Lower leg skin (tissue), 4 donors: ENCODE measurements around the gene GNG7. TPM values are rescaled to one million over a fixed set of nuclear protein-coding genes. Genes with fewer than 3 reads are reported as not detected.
A peak's percentile ranks its signal among the peaks of the same experiment; 100 is the strongest.
"Not testable (repeated sequence)": the region's sequence is repeated elsewhere in the genome, so short reads cannot be mapped to it uniquely, and the experiment has no call there.

ENCODE experiments used
- DNase-seq, 2 donors: peaks; one replicate each; pipeline ENCODE4 v3.0.0-alpha.2; 2019; ENCODE audit warnings: low spot score in 2 of 2
- H3K4me3 ChIP-seq: fragments of 200-600 bp; sonication (generic); 2 replicates; pipeline ENCODE4 v1.5.1; 2017; ENCODE audit warnings: mild to moderate bottlenecking, low read depth; ENCODE audit not compliant: poor library complexity, severe bottlenecking
- CTCF ChIP-seq, 3 donors: fragments of 450-650 bp; IDR thresholded peaks; one replicate each; pipeline ENCODE4 v1.5.1; 2016; ENCODE audit warnings: antibody characterized with exemption in 3 of 3, mild to moderate bottlenecking in 3 of 3, moderate library complexity in 2 of 3
- POLR2A ChIP-seq, 2 donors: fragments of 450-650 bp; IDR thresholded peaks; one replicate each; pipeline ENCODE4 v1.6.1; 2016 to 2017; ENCODE audit warnings: antibody characterized with exemption in 2 of 2, mild to moderate bottlenecking in 1 of 2, moderate library complexity in 1 of 2
- WGBS, 2 donors: methylation state at CpG; one replicate each; pipeline ENCODE4 v1.1.5; 2018; 5-methylcytosine and 5-hydroxymethylcytosine counted together
- intact Hi-C: fragments of 100-400 bp; cut with DNase I; formaldehyde crosslinking; loops from one replicate; pipeline ENCODE4 v1.15.0; 2023; ENCODE audit warnings: low total_unique reads
- total RNA-seq, 4 donors: library from RNA; depleted of rRNA; stranded (reverse); fragments of >200 nt; gene quantifications; one replicate each; pipeline ENCODE4 v1.1.0, GENCODE V29; 2016

GNG7 gene
- total RNA-seq, 4 donors from 2014 or later: 0.59 to 3.4 (median 2.4) TPM

GRCh38 chr19:2474232-2475017, 228.1 kb downstream of the GNG7 start:
- no peak overlapping the region for H3K4me3 ChIP-seq
- DNase-seq: peak; percentile 75 to 97
- peak in 1 of 3 donors; percentile 92 for TF ChIP-seq CTCF (IDR thresholded peaks at IDR 0.05)
- TF ChIP-seq POLR2A (IDR thresholded peaks at IDR 0.05): no peak
- intact Hi-C loops: loop anchor here (2.0 to 5.0 kb wide), 2 partner anchors 68 to 136 kb away; no protein-coding TSS in a partner anchor
- WGBS, 2 donors: 10% methylated on average over 45 to 52 of the region's 60 CpGs

GRCh38 chr19:2469915-2470200, 232.6 kb downstream of the GNG7 start:
- H3K4me3 ChIP-seq, intact Hi-C loops, DNase-seq: not testable (repeated sequence)
- WGBS, 2 donors: 88 to 90% methylated on average over 8 of the region's 8 CpGs

GRCh38 chr19:2469102-2469914, 233.2 kb downstream of the GNG7 start:
- DNase-seq: no peak
- intact Hi-C loops: no loop called here

GRCh38 chr19:2468596-2468995, 233.9 kb downstream of the GNG7 start:
- intact Hi-C loops: no loop called here
- no peak for DNase-seq
- 79 to 82% methylated on average over 12 of the region's 12 CpGs for WGBS, 2 donors
- H3K4me3 ChIP-seq: no peak overlapping the region
- no peak for TF ChIP-seq CTCF (IDR thresholded peaks at IDR 0.05)
- TF ChIP-seq POLR2A (IDR thresholded peaks at IDR 0.05): no peak

More at GRCh38 chr19:2469102-2469914, 233.2 kb downstream of the GNG7 start:
- H3K4me3 ChIP-seq: no peak overlapping the region
- TF ChIP-seq CTCF (IDR thresholded peaks at IDR 0.05) (peak in 1 of 3 donors; percentile 15), POLR2A (IDR thresholded peaks at IDR 0.05) (no peak)
- WGBS, 2 donors: 42 to 47% methylated on average over 23 of the region's 23 CpGs

GRCh38 chr19:2464389-2464788, 238.1 kb downstream of the GNG7 start:
- intact Hi-C loops: no loop called here
- 81% methylated on average over 5 of the region's 5 CpGs for WGBS, 2 donors

GRCh38 chr19:2463694-2464093, 238.8 kb downstream of the GNG7 start:
- intact Hi-C loops, DNase-seq, H3K4me3 ChIP-seq: not testable (repeated sequence)
- WGBS, 2 donors: 95 to 97% methylated on average over 5 of the region's 5 CpGs

More at GRCh38 chr19:2464389-2464788, 238.1 kb downstream of the GNG7 start:
- DNase-seq: no peak
- TF ChIP-seq POLR2A (IDR thresholded peaks at IDR 0.05) (no peak), CTCF (IDR thresholded peaks at IDR 0.05) (no peak)
- H3K4me3 ChIP-seq: no peak overlapping the region
